ENCODE results near the gene ARHGEF7. TPM values are rescaled to one million over a fixed set of nuclear protein-coding genes. Genes with fewer than 3 reads are reported as not detected.

ARHGEF7 gene
- total RNA-seq, 2 experiments from 2014 or later, result 39.5 to 51.3 TPM

DNA sequence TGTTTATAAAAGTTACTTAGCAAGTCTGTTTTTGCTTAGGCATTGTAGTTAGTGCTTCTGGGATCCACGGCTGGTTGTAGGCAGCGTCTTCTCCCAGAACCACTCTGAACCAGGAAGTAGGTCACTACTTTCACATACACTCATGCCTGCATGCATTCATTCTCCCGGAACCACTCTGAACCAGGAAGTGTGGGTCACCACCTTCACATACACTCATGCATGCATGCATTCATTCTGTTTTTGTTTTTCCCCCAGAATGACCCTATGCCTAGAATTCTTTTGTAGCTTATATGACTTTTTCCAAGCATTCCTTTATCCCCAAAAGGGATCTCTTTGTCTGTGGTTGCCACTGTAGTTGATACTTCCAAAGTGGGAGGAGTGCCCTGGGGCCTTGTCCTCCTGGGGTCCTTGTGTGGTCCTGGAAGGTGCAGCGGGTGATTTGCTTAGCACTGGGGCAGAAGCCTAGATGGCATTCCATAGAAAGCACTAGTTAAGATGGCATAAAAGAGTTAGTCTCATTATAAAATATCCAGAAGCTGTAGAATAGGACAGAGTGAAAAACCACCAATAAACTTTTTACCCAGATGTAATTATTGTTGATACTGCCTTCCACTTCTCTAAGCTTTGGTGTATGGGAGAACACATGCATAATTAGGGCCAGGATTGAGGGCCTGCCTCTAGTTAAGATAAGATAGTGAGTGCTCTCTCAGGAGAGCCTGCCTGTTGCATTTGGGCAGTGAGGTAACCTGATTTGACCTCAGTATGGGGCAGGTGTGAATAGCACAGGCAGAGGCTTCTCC, 136.7 kb downstream of the ARHGEF7 start:
- H3K36me3 ChIP-seq (ENCODE audit: insufficient read depth, low read length), result peaks cover 86% of the 10 kb centered on the region
- H4K20me1 ChIP-seq (ENCODE audit: insufficient read depth, low read length), result no peaks in the 10 kb centered on the region
- H3K4me3 ChIP-seq (ENCODE audit: low read depth, low read length, poor library complexity, severe bottlenecking), result no peak overlapping the region
- DNase-seq (ENCODE audit: low spot score), result no peak
- BruUV-seq (replicated peaks), result no TSS peak
- H3K79me2 ChIP-seq (ENCODE audit: insufficient read depth, low read depth, low read length), result no peaks in the 10 kb centered on the region
- ChIA-PET POLR2A (no interaction called here), CTCF (ENCODE audit: unreplicated experiment) (no interaction called here)
- no peak for TF ChIP-seq EZH2phosphoT487 (IDR thresholded peaks at IDR 0.05; ENCODE audit: borderline replicate concordance, low read depth, low read length)
- TF ChIP-seq, protein P1, sequence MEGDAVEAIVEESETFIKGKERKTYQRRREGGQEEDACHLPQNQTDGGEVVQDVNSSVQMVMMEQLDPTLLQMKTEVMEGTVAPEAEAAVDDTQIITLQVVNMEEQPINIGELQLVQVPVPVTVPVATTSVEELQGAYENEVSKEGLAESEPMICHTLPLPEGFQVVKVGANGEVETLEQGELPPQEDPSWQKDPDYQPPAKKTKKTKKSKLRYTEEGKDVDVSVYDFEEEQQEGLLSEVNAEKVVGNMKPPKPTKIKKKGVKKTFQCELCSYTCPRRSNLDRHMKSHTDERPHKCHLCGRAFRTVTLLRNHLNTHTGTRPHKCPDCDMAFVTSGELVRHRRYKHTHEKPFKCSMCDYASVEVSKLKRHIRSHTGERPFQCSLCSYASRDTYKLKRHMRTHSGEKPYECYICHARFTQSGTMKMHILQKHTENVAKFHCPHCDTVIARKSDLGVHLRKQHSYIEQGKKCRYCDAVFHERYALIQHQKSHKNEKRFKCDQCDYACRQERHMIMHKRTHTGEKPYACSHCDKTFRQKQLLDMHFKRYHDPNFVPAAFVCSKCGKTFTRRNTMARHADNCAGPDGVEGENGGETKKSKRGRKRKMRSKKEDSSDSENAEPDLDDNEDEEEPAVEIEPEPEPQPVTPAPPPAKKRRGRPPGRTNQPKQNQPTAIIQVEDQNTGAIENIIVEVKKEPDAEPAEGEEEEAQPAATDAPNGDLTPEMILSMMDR (conservative IDR thresholded peaks at IDR 0.05; ENCODE audit: low read length), result no peak
- H2AFZ ChIP-seq (ENCODE audit: low read length), result no peak overlapping the region
- H3K4me2 ChIP-seq (ENCODE audit: low read length), result no peak overlapping the region
- no peak overlapping the region for H3K27ac ChIP-seq (ENCODE audit: low read depth, low read length, poor library complexity, severe bottlenecking)
- H3K9me2 ChIP-seq (ENCODE audit: insufficient read depth, low read length), result no peaks in the 10 kb centered on the region
- H3K4me1 ChIP-seq (ENCODE audit: insufficient read depth, low read length, poor library complexity, severe bottlenecking), result no peaks in the 10 kb centered on the region
- intact Hi-C loops (cut with micrococcal nuclease; ENCODE audit: unreplicated experiment), result no loop called here
- no peaks in the 10 kb centered on the region for H3K9me3 ChIP-seq (ENCODE audit: low read length)

DNA sequence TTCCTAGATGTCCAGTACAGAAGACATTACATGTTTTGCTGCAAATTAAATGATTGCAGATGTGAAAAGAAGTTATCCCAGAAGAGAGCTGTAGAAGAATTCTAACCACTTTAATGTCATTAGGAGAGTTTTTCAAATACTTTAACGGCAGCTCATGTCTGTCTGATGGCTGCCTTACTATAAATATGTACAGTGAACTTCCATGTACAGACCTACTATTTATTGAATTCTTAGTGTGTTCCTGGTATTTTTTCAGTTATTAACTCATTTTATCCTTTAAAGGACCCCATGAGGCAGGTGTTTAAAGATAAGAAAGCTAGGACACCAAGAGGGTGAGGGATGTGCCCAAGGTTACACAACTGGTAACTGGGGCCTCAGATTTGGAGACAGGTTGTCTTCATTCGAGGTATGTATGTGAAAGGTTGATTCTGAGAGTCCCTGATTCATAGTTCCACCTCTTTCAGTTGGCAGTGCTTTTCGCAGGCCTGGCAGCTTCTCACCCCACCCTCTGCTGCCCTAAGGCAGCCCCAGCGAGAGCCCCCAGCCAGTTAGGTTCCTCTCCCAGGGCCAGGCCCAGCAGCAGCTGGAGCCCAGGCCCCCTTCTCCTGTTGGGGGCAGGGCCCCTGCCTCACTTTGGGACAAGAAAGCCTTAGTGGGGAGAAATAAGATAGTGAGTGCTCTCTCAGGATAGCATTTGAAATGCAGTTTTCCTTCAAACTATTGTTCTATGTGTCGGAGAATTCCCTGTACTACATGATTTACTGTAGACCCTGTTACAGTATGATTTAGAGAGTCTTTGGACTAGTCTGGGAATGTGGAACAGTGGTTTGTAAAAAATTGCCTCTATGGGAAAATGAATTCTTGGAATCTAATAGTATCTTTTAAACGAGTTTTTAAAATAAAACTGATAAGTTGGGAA, 137.6 kb downstream of the ARHGEF7 start:
- Histone ChIP-seq H3K4me1 (ENCODE audit: insufficient read depth, low read length, poor library complexity, severe bottlenecking) (no peaks in the 10 kb centered on the region), H3K4me3 (ENCODE audit: low read depth, low read length, poor library complexity, severe bottlenecking) (no peak overlapping the region), H3K27ac (ENCODE audit: low read depth, low read length, poor library complexity, severe bottlenecking) (no peak overlapping the region), H3K9me2 (ENCODE audit: insufficient read depth, low read length) (no peaks in the 10 kb centered on the region), H4K20me1 (ENCODE audit: insufficient read depth, low read length) (no peaks in the 10 kb centered on the region), H3K79me2 (ENCODE audit: insufficient read depth, low read depth, low read length) (no peaks in the 10 kb centered on the region), H2AFZ (ENCODE audit: low read length) (no peak overlapping the region), H3K9me3 (ENCODE audit: low read length) (no peaks in the 10 kb centered on the region), H3K4me2 (ENCODE audit: low read length) (no peak overlapping the region), H3K36me3 (ENCODE audit: insufficient read depth, low read length) (peaks cover 86% of the 10 kb centered on the region)
- DNase-seq (ENCODE audit: low spot score), result no peak
- POLR2A ChIA-PET, result no interaction called here
- intact Hi-C loops (cut with micrococcal nuclease; ENCODE audit: unreplicated experiment), result no loop called here
- BruUV-seq (replicated peaks), result no TSS peak
- CTCF ChIA-PET (ENCODE audit: unreplicated experiment), result no interaction called here
- no peak for TF ChIP-seq EZH2phosphoT487 (IDR thresholded peaks at IDR 0.05; ENCODE audit: borderline replicate concordance, low read depth, low read length)
- TF ChIP-seq, protein P1 (conservative IDR thresholded peaks at IDR 0.05; ENCODE audit: low read length), result no peak
